ENCODE data around the gene ZNF740.
"Not testable (repeated sequence)": the region's sequence is repeated elsewhere in the genome, so short reads cannot be mapped to it uniquely, and the experiment has no call there.

The ZNF740 gene, protein sequence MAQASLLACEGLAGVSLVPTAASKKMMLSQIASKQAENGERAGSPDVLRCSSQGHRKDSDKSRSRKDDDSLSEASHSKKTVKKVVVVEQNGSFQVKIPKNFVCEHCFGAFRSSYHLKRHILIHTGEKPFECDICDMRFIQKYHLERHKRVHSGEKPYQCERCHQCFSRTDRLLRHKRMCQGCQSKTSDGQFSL

DNA sequence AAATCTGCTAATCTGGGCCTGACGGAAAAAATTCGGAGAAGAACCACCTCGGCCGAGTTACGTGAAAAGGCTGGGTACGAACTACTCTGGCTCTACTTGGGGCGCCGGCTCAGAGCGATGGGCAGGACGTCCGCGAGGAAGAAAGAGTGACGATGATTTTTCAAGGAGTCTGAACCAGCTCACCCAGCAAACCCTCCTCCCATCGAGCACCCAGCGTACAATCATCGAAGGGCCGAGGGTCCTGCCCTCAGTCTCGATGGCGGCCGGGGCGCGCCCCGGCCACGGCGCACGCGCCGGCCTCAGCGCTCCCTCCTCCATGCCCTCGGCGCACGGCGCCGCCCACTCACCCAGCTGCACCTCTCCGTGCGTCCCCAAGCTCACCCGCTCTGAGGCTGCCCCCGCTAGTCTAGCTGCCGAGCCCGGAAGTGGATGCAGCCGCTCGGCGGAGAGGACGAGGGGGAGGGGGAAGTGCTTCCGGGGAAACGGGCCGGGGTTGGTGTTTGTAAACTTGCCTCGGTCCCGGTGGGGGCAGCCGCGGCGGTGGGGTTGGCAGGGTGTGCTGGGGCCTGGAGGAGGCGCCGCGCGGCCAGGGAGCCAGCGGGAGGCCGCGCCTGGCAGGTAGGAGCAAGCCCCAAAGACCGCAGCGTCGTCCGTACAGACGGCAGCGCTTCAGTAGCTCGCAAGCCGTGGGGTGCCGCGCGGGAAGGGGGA, at the start of gene ZNF740, which contains the start of gene CSAD:
TSS of gene ZNF740 (plus strand) at position 503 of the 711 bp plus-strand sequence. CDS start 1,262 bp downstream, outside the sequence.
TSS of gene CSAD (minus strand) at position 706 of the 711 bp plus-strand sequence. CDS start 7,455 bp downstream, outside the sequence.
- DNase-seq: peak; percentile 98 to 99 (median 99)

DNA sequence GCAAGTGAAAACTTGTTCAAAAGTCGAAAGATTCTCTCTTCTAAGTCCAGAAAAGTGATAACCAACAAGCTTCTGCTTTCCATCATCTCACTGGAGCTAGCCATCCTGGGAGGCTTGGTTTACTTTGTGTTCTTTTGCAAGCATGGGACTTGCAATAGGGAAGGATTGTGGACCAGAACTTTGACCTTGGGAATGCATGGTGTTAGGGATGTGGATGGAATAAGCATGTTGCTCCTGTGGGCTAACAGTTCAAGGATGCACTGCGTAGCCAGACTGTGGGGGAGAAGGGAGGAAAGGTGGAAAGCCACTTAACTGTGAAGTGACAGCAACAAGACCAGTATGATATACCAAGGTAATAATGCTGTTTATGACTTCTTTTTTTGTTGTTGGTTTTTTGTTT, 48.7 kb upstream of the ZNF740 start:
- no peak for DNase-seq

DNA sequence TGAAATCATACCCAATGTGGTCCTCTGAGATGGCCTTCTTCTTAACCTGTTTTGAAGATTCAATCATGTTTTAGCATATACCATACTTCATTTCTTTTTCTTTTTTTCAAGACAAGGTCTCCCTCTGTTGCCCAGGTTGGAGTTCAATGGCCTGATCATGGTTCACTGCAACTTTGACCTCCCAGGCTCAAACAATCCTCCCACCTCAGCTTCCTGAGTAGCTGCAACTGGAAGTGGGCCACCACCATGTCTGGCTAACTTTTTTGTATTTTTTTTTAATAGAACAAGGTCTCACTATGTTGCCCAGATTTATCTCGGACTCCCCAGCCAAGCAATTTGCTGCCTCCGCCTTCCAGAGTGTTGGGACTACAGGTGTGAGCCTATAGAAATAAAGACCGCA, 46.8 kb upstream of the ZNF740 start:
- DNase-seq: no peak

DNA sequence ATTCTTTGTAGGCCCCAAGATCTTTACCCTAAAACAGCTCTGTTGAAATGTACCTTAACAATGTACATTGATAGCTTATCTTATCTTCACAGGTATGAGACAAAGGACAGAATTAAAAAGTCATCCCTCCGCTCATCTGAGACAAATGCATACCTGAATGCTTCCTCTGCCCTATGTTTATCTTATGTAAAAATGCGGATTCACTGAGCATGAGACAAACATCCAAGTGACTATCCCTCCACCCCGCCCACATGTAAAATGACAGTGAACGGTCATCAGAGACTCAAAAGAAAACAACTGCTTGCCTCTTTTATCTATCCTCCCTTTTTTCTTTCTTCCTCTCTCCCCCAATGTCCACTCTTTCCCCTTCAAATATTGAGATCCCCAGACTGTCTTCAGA, 37.2 kb upstream of the ZNF740 start:
- DNase-seq: no peak

DNA sequence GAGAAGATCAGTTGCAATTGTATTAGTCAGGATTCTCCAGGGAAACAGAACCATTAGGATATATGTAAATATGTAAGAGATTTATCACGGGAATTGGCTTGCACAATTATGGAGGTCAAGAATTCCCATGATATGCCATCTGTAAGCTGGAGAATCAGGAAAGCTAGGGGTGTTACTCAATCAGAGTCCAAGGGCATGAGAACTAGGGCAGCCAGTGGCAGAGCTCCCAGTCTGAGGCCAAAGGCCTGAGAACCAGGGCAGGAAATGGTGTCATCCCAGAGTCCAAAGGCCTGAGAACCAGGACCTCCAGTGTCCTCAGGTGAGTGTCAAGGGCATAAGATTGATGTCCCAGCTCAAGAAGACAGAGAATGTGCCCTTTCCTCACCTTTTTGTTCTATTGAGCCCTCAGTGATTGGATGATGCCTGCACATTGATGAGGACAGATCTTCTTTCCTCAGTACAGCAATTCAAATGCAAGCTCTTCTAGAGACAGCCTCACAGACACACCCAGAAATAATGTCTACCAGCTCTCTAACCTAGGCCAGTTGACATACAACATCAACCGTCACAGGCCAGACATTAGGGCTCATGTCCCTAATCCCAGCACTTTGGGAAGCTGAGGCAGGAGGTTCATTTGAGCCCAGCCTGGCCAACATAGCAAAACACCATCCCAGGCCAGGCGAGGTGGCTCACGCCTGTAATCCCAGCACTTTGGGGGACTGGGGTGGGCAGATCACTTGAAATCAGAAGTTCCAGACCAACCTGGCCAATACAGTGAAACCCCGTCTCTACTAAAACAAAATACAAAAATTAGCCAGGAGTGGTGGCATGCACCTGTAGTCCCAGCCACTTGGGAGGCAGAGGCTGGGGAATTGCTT, 34.9 kb upstream of the ZNF740 start:
- no peak for DNase-seq

DNA sequence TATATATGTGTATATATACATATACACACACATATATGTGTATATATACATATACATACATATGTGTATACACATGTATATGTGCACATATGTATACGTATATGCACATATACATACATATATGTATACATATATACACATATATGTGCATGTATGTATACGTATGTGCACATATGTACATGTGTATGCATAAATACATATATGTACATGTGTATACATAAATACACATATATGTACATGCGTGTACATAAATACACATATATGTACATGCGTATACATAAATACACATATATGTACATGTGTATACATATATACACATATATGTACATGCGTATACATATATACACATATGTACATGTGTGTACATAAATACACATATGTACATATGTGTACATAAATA, 33.3 kb upstream of the ZNF740 start:
- DNase-seq: no peak

DNA sequence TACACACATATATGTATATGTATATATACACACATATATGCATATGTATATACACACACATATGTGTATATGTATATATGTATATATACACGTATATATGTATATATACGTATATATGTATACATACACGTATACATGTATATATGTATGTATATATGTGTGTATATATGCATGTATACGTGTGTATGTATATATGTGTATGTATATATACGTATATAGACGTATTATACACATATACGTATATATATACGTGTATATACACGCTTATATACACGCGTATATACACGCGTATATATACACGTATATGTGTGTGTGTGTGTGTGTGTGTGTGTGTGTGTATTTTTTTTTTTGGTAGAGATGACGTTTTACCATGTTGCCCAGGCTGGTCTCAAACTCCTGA, 32.9 kb upstream of the ZNF740 start:
- DNase-seq: no peak

DNA sequence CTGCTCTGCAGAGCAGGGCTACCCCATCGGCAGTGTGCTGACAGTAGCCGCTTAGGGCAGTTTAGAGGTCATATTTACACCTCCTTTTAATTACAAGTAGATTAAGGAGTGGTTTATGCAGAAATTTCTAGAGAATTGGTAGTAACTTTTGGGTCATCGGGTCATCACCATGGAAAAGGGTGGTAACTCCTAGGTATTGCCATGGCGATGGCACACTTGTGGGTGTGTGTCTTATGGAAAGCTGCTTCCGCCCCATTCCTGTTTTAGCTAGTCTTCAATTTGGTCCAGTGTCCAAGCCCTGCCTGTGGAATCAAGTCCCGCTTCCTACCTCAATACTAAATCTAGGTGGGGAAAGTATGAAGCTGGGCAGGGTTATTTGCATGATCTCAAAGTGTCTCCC, 29.5 kb upstream of the ZNF740 start:
- DNase-seq: no peak

DNA sequence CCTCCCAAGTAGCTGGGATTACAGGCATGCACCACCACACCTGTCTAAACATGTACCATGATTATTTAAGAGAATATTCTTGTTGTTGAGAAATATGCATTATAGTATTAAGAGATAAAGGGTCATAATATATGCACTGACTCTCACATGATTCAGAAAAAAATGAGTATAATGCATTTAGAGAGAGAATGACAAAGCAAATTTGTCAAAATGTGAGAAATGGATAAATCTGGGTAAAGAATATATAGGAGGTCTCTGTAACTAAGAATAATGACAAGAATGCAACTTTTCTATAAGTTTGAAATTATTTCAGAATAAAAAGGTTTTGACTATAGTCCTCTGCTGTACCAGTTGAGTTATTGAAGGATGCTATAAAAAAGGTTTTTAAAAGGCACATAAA, 28.1 kb upstream of the ZNF740 start:
- DNase-seq: no peak

DNA sequence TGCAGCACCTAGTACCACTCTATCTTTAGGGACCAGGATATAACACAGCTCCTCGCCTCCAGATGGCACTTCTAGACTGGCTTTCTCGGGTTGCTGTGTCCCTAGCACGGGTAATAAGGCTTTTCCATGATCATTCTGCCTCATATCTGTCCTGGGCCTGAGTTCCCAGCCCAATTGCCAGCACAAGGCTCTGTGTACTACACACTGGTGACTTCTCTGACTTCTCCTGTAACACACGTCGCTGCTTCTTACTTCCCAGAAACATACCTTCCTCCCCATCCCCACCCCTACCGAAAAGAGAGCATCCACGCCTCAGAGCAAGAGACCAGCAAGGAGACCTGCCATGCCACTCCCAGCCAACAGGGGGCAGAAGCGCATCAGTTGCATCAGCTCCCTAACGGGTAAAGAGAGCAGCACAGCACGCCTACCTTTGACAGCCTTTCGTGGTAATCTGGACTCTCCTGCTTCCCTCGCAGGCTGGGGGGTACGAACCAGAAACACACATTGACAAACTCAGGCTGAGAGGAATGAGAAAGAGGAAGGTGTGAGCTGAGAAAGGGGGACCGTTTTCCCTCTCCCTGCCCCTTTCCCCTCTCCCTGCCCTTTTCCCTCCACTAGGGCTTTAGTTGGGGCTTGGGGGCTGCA, 21.2 kb upstream of the ZNF740 start:
- DNase-seq: peak; percentile 78 to 90 (median 89)

DNA sequence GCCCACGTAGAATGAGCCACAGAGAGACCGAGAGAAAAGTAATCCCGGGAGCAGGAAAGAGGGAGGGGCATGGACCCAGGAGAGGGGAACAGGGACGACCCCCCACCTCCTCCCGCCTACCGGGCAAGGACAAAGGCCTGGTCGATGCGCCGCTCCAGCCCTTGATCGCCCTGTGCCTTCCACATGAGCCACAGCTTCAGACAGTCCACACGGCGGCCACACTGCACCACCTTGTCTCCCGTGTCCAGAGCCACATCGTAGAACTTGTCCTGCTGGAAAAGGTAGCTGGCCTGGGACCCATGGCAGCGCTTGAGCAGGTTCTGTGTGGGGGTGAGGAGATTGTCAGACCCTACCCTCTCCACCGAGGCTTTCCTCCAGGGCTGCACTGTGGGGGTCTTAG, 20.5 kb upstream of the ZNF740 start:
- no peak for DNase-seq

DNA sequence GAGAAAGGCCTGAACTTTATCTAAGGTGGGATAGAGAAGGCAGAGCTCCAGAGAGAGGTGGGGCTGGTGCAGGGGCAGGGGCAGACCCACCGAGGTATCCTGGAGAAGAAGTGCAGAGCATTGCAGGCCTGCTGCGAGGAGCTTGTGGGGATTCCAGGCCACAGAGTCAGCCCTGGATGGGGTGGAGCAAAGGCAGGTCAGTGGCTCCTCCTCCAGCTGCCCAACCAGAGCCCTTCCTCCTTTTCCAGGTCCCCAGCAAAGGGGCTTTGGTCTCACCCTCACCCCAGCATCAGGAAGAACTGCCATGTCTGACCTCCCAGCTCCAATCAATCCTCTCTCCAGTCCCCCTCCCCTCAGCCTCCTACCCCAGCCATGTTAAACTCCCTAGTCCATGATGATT, 19.8 kb upstream of the ZNF740 start:
- DNase-seq: no peak

DNA sequence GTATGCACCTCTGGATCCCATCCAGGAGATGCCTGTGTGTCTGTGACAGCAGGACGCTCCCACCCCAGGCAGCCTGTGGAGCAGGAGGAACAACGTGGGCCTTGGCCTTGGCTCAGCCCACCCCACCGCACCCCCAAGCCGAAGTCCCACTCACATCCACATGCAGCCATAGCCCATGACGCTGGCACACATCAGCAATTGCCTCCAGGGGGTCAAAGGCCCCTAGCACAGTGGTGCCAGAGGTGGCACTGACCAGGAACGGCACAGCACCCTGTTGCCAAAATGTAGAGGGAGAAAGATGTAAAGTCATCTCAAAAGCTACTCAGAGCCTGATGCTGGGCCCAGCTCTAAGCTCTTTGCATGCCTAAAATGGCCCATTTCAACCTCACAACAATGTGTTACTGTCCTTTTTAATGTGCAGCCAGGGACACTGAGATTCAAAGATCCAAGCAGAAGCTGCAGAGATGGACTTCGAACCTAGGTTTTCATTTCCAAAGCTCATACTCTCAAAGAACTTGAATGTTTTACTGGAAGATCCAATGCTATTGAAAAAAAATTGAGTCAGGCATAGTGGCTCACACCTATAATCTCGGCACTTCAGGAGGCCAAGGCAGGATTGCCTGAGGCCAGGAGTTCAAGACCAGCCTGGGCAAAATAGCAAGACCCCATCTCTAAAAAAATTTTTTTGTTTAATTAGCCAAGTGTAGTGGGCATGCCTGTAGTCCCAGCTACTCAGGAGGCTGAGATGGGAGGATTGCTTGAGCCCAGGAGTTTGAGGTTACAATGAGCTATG, 19.2 kb upstream of the ZNF740 start:
- DNase-seq: no peak

DNA sequence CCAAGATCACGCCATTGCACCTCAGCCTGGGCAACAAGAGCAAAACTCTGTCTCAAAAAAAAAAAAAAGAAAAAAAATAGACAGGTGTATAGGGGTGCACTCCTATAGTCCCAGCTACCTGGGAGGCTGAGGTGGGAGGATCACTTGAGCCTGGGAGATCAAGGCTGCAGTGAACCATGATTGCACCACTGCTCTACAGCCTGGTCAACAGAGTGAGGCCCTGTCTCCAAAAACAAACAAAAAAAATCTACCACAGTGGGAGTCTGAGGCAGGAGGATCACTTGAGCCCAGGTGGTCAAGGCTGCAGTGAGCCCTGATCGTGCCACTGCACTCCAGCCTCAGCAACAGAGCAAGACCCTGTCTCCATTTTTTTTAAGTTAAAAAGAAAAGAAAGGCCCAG, 17.5 kb upstream of the ZNF740 start:
- not testable (repeated sequence) for DNase-seq

DNA sequence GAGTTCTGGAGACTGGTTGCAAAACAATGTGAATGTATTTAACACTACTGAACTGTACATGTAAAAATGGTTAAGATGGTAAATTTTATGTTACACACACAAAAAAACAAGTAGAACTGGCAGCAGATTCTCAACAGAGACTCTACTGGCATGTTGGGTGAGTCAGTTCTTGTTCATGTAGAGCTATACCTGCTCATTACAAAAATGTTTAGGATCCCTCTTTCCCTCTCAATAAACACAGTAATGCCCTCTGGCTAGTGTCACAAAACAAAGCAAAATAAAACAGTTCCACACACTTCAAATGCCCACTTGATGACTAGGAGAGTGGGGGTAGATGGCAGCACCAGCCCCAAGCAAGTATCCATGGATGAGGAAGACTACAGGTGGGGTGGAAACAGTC, 13.7 kb upstream of the ZNF740 start:
- DNase-seq: peak in 1 of 3 experiments; percentile 10

DNA sequence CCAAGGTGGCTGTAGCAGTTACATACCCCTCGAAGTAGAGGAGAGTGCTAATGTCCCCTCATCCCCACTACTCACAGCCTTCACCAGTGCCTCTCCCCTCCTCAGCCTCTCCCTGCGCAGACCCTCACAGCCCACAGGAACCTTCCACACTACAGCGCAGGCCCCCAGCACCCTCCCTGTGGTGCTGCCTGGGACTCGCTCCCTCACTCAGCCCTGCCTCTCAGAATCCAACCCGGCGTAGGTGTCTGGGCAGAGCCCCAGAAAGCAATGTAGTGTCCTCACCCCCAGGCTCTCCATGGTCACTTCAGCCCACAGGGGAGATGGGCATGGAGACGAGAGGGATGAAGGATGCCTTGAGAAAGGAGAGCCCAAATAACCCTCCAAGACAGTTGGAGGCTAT, 10.9 kb upstream of the ZNF740 start:
- no peak for DNase-seq

DNA sequence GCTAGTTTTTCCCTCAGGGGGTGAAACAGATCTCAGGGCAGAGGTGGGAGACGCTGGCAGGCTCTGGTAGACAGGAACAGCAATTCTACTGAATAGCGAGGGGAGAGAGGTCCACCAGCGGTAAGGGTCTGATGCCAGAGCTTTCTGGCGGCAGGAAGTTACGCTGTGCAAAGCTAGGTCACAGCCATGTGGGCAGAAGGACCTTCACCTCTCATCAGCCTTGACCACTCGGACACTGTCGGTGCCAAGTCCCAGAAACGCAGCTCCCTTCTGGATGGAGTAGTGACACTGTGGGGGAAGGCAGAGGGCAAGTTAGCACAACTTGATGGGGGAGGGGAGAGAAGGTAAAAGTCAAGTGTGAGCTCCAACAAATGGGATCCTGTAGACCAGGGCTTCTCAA, 10.3 kb upstream of the ZNF740 start:
- DNase-seq: no peak

DNA sequence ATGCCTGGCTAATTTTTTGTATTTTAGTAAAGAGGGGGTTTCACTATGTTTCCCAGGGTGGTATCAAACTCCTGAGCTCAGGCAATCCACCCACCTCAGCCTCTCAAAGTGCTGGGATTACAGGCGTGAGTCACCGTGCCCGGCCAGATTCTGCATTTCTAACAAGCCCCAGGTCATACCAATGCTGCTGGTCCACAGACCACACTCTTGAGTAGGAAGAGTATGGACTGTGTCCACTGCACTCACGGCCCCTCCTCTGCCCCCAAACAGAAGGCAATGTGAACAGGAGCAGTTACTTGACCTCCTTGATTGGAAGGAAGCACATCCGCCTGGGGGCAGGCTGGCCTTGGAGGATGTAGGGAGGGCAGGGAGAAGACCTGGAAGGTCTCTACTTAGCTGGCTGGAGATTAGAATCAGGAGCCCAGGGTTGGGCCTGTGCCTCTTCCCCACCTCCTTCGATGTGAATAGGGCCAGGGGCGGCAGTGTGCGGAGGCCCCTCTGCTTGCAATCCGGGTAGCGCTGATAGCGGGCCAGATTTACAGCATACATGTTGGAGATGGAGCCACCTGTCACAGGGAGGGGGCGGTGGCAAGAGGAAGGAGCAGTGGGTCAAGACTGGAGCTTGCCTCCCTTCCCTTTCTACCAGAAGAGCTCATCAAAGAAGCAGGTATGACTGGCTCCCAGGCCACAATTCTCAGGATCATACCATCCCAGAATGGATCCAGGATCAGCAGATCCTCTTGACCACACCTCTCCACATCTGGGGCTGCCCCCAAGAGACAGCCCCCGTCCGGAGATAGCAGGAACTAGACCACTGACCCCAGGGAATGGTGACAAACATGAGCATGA, 9.4 kb upstream of the ZNF740 start:
- DNase-seq: no peak

DNA sequence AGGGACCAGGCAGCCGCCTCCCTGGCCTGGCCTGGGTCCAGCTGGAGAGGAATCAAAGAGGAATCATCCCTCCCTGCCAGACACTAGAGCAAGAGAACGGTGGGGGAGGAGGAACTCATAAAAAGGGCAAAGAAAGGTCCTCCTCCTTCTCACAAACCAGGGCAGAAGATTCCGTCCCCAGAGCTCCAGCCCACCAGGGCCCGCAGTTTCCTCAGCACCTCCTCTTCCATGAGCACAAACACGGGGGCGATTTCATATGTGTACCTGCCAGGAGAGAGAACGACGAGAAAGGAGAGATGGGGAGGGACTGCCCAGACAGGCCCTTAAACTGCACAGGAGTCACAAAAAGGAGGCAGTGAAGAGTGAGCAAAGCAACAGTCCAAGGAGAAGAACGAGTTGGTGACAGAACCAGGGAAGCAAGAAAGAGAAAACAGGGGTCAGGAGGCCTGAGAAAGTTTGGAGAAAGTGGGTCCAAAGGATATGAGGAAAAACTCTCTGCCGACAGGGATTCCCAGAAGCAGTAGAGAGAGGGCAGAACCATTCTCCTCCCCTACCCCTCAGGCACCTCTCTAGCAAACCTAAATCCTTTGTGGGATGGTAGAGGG, 8.7 kb upstream of the ZNF740 start:
- DNase-seq: no peak

DNA sequence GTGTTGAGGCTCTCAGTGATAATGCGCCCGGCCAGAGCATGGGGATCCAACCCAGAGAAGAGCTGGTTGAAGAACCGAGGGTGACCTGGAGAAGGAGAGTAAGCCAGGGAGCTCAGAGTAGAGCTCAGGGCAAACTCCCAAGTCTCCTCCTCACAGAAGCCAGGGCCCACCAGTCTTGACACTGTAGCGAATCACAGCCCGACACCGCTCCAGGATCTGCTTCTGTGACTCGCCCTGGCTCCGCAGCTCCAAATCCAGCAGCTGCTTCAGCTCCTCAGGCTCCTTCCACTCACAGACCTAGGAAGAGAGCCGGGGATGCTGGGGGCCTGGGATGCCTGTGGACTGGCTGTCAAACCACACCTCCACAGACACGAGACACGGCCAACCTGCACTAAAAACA, 8.2 kb upstream of the ZNF740 start:
- no peak for DNase-seq
